Measurements from ENCODE around the gene FSIP2. TPM values are rescaled to one million over a fixed set of nuclear protein-coding genes. Genes with fewer than 3 reads are reported as not detected.

The FSIP2 gene
- total and polyA plus RNA-seq, 2 donors (not counting 3 experiments of a cell fraction or from before 2014, with no cell fraction given): 0.04 to 0.24 TPM

GRCh38 chr2:185835974-185836373 is 97.4 kb downstream of the FSIP2 start:
- TF ChIP-seq EZH2 (IDR thresholded peaks at IDR 0.05; ENCODE audit: borderline replicate concordance, low read depth, low read length, severe bottlenecking): no peak
- no peak for TF ChIP-seq POLR2AphosphoS5 (IDR thresholded peaks at IDR 0.05; ENCODE audit: insufficient read depth, low read depth, low read length)
- no peak for TF ChIP-seq MAX (IDR thresholded peaks at IDR 0.05; ENCODE audit: insufficient read depth, insufficient read length)
- TF ChIP-seq MYC (IDR thresholded peaks at IDR 0.05; ENCODE audit: low read depth, low read length): no peak
- TF ChIP-seq FOS (IDR thresholded peaks at IDR 0.05; ENCODE audit: borderline replicate concordance, insufficient read depth, low read length): no peak
- TF ChIP-seq JUN (IDR thresholded peaks at IDR 0.05; ENCODE audit: borderline replicate concordance, insufficient read depth, insufficient read length, low read depth): no peak
- no peak for TF ChIP-seq GATA2 (IDR thresholded peaks at IDR 0.05; ENCODE audit: insufficient read depth, insufficient read length, low read depth, low read length)
- no peak for TF ChIP-seq CTCF (IDR thresholded peaks at IDR 0.05; ENCODE audit: extremely low read depth in 1 of 2, insufficient read depth in 1 of 2, low read depth in 1 of 2, low read length in 2 of 2)
- TF ChIP-seq POLR2A (IDR thresholded peaks at IDR 0.05; ENCODE audit: low read depth, low read length): no peak
- H3K4me1 ChIP-seq (ENCODE audit: control insufficient read depth, extremely low read depth, insufficient read depth, low read length): no peaks in the 10 kb centered on the region
- no peaks in the 10 kb centered on the region for H3K27me3 ChIP-seq (ENCODE audit: control insufficient read depth in 2 of 2, insufficient read depth in 2 of 2, low read length in 2 of 2)
- dilution Hi-C loops (cut with MboI; ENCODE audit: extremely low pct_ligation_motif_present, low sequenced_read_pairs) (no loop called here), intact Hi-C loops (cut with micrococcal nuclease) (no loop called here)
- no TSS peak for BruUV-seq (replicated peaks)
- FAIRE-seq (no peak), DNase-seq (ENCODE audit: low read depth, low spot score) (no peak)
- H4K20me1 ChIP-seq (replicated peaks; ENCODE audit: control insufficient read depth, extremely low read depth, insufficient read depth, low read length): no peaks in the 10 kb centered on the region
- H2AFZ ChIP-seq (ENCODE audit: low read depth, low read length): no peak overlapping the region
- no peaks in the 10 kb centered on the region for H3K9me3 ChIP-seq (replicated peaks; ENCODE audit: control insufficient read depth, insufficient read depth, low read length)
- no peaks in the 10 kb centered on the region for H3K36me3 ChIP-seq (ENCODE audit: control insufficient read depth in 2 of 2, extremely low read depth in 1 of 2, insufficient read depth in 2 of 2, low read length in 2 of 2)
- H3K4me3 ChIP-seq (replicated peaks in 1 of 3; ENCODE audit: insufficient read depth in 1 of 3, low read depth in 1 of 3, low read length in 3 of 3): no peak overlapping the region
- no peak overlapping the region for H3K4me2 ChIP-seq (ENCODE audit: insufficient read depth, low read length)
- H3K9ac ChIP-seq (replicated peaks; ENCODE audit: extremely low read depth, insufficient read depth, low read length): no peak overlapping the region
- ChIA-PET CTCF (no interaction called here), POLR2A (no interaction called here)
- H3K79me2 ChIP-seq (ENCODE audit: control insufficient read depth, insufficient read depth, low read length): no peaks in the 10 kb centered on the region
- no peak overlapping the region for H3K27ac ChIP-seq (ENCODE audit: insufficient read depth, low read depth, low read length)
- H3K9me1 ChIP-seq (replicated peaks; ENCODE audit: control insufficient read depth, extremely low read depth, insufficient read depth, low read length): no peaks in the 10 kb centered on the region

All from endothelial cell of umbilical vein (primary cell).